ENCODE data around the gene SMIM44.

- TF ChIP-seq POLR2A (IDR thresholded peaks at IDR 0.05) (no peak), CTCF (IDR thresholded peaks at IDR 0.05) (no peak)
These were observed 24.8 kb downstream of the SMIM44 start for GRCh38 chr19:3458229-3459088.

Data from thyroid gland (tissue), 4 donors.